DND-41 (cell line): Measurements from ENCODE around the gene CAMSAP2.

ENCODE experiments used
- ATAC-seq: fragments of 200-7000 bp; cut with Tn5 transposase; 3 replicates; pipeline ENCODE4 v1.9.1; 2021; ENCODE audit warnings: low read depth; ENCODE audit not compliant: insufficient read depth
- DNase-seq: peaks from one replicate; pipeline ENCODE4 v3.0.0-alpha.2; 2020
- H2AFZ ChIP-seq: 2 replicates; pipeline ENCODE4 v1.6.0; 2012; ENCODE audit warnings: low read depth, low read length
- H3K27ac ChIP-seq: 2 replicates; pipeline ENCODE4 v1.5.1; 2012; ENCODE audit warnings: low read length, inconsistent platforms
- H3K27me3 ChIP-seq: fragments of 200-600 bp; sonication (generic); 2 replicates; pipeline ENCODE4 v1.6.0; 2012; ENCODE audit warnings: low read length, mild to moderate bottlenecking, inconsistent platforms; ENCODE audit not compliant: insufficient read depth, poor library complexity
- H3K36me3 ChIP-seq: 2 replicates; pipeline ENCODE4 v1.5.1; 2012; ENCODE audit warnings: low read length, inconsistent platforms; ENCODE audit not compliant: insufficient read depth
- H3K4me1 ChIP-seq: 2 replicates; pipeline ENCODE4 v1.5.1; 2012; ENCODE audit warnings: mild to moderate bottlenecking, low read length; ENCODE audit not compliant: insufficient read depth
- H3K4me2 ChIP-seq: 2 replicates; pipeline ENCODE4 v1.6.0; 2012; ENCODE audit warnings: mild to moderate bottlenecking, moderate library complexity, low read length, inconsistent platforms; ENCODE audit not compliant: insufficient read depth
- H3K4me3 ChIP-seq, 2 experiments: fragments of 200-600 bp in 1 of 2; shearing (Covaris generic) in 1 of 2; 2 replicates each; pipeline ENCODE4 v1.5.1; 2012 to 2016; ENCODE audit warnings: inconsistent platforms in 2 of 2, low read length in 2 of 2, mild to moderate bottlenecking in 2 of 2, low read depth in 1 of 2, moderate library complexity in 1 of 2
- H3K79me2 ChIP-seq: 2 replicates; pipeline ENCODE4 v1.6.0; 2012; ENCODE audit warnings: low read length, inconsistent platforms; ENCODE audit not compliant: insufficient read depth
- H3K9ac ChIP-seq: 2 replicates; pipeline ENCODE4 v1.6.0; 2012; ENCODE audit warnings: low read depth, mild to moderate bottlenecking, inconsistent platforms, low read length, moderate library complexity
- H3K9me3 ChIP-seq: 2 replicates; pipeline ENCODE4 v1.5.1; 2012; ENCODE audit warnings: low read length, moderate library complexity, mild to moderate bottlenecking, inconsistent platforms; ENCODE audit not compliant: insufficient read depth, severe bottlenecking
- H4K20me1 ChIP-seq: 2 replicates; pipeline ENCODE4 v1.6.0; 2012; ENCODE audit warnings: low read length; ENCODE audit not compliant: insufficient read depth
- EZH2 ChIP-seq: IDR thresholded peaks from 3 replicates; pipeline ENCODE4 v1.6.1; 2012; ENCODE audit warnings: borderline replicate concordance, low read depth, mild to moderate bottlenecking, moderate library complexity, low read length, inconsistent platforms; ENCODE audit not compliant: severe bottlenecking
- TF ChIP-seq, protein P1 (sequence below): IDR thresholded peaks from 2 replicates; pipeline ENCODE4 v1.5.1; 2012; ENCODE audit warnings: borderline replicate concordance, low read length, moderate library complexity, mild to moderate bottlenecking; ENCODE audit not compliant: poor library complexity, severe bottlenecking; ENCODE audit errors: extremely low read depth

Gene CAMSAP2

DNA sequence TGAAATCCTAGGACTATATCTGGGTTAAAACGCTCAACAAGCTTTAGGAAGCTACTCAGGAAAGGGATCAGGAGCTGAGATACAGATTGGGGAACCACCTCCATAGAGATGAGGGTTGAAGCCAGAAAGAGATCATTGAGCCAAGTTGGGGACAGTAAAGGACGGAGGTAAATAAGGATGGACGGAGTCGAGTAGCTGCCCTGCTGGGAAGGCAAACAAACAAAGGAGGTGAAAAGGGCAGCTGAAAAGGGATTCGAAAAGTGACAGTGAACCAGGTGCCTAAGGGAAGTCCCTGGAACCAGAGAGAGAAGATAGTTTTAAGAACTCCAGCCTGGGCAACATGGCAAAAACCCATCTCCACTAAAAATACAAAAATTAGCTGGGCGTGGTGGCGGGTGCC lies 6.3 kb upstream of the CAMSAP2 start:
- Histone ChIP-seq H3K4me3 (no peak overlapping the region), H3K9me3 (no peaks in the 10 kb centered on the region), H3K27ac (no peak overlapping the region), H3K36me3 (no peaks in the 10 kb centered on the region), H3K27me3 (no peaks in the 10 kb centered on the region), H3K9ac (no peak overlapping the region), H4K20me1 (no peaks in the 10 kb centered on the region), H3K4me1 (0 out of 2 replicates have a peak, but pooled peaks cover 4% of the 10 kb centered on the region), H3K79me2 (no peaks in the 10 kb centered on the region), H2AFZ (no peak overlapping the region), H3K4me2 (no peak overlapping the region)
- DNase-seq: no peak
- no peak for TF ChIP-seq EZH2
- TF ChIP-seq, protein P1, sequence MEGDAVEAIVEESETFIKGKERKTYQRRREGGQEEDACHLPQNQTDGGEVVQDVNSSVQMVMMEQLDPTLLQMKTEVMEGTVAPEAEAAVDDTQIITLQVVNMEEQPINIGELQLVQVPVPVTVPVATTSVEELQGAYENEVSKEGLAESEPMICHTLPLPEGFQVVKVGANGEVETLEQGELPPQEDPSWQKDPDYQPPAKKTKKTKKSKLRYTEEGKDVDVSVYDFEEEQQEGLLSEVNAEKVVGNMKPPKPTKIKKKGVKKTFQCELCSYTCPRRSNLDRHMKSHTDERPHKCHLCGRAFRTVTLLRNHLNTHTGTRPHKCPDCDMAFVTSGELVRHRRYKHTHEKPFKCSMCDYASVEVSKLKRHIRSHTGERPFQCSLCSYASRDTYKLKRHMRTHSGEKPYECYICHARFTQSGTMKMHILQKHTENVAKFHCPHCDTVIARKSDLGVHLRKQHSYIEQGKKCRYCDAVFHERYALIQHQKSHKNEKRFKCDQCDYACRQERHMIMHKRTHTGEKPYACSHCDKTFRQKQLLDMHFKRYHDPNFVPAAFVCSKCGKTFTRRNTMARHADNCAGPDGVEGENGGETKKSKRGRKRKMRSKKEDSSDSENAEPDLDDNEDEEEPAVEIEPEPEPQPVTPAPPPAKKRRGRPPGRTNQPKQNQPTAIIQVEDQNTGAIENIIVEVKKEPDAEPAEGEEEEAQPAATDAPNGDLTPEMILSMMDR: no peak
- no peak for ATAC-seq

DNA sequence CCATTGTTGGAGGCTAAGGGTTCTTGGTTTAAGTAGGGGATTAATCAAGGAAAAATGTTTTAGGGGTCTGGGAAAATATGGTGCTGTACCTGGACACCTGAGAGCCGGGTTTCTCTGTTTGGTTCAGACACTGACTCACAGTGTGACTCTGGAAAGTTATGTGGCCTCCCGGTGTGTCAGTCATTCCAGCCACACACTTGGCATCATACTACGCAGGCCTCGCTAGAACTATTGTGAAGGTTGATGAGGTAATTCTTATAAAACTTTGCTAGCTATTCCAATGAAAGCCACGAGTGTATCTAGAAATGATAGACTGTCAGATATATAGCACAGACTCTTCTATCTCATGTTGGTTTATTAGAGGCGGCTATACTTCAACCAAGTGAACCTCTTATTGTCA lies 4.8 kb upstream of the CAMSAP2 start:
- Histone ChIP-seq H3K36me3 (no peaks in the 10 kb centered on the region), H3K4me3 (no peak overlapping the region), H3K27me3 (peaks cover 1% of the 10 kb centered on the region), H3K4me2 (no peak overlapping the region), H3K9me3 (no peaks in the 10 kb centered on the region), H4K20me1 (no peaks in the 10 kb centered on the region), H3K9ac (no peak overlapping the region), H2AFZ (no peak overlapping the region), H3K79me2 (no peaks in the 10 kb centered on the region), H3K27ac (no peak overlapping the region), H3K4me1 (peaks cover 13% of the 10 kb centered on the region)
- DNase-seq (no peak), ATAC-seq (no peak)
- TF ChIP-seq, protein P1: no peak
- TF ChIP-seq EZH2: no peak

DNA sequence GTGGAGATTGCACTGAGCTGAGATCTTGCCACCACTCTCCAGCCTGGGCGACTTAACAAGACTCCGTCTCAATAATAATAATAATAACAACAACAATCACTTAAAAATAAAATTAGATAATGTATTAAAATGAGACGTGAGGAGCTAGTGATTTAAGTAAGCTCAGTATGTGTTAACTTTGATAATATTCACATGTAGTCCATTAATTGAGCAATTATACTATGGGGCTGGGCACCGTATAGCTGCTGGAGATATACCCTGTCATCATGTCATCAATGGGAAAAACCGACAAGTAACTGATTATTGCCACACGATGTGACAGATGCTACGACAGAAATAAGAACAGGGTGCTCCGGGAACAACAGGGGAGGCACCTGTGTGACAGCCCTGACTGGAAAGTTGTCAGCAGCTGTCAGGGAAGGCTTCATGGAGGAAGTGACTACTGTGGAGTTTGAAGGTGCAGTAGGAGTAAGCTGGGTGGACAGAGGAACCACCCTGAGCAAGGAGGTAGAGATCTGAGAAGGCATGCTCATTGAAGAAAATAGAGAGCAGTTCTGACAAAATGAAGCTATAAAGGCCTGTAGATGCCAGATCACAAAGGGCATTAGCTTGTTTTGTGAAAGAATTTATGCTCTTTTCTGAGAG lies 924 bp upstream of the CAMSAP2 start:
- TF ChIP-seq, protein P1: no peak
- TF ChIP-seq EZH2: no peak
- DNase-seq: no peak

More for the DNA sequence above, 924 bp upstream of the CAMSAP2 start:
- H3K27ac ChIP-seq: no peak overlapping the region
- peak overlapping the region; percentile 83 for H3K4me2 ChIP-seq
- no peaks in the 10 kb centered on the region for H3K9me3 ChIP-seq
- no peaks in the 10 kb centered on the region for H3K79me2 ChIP-seq
- H4K20me1 ChIP-seq: no peaks in the 10 kb centered on the region
- peaks cover 29% of the 10 kb centered on the region for H3K4me1 ChIP-seq
- H3K36me3 ChIP-seq: no peaks in the 10 kb centered on the region
- peak overlapping the region; percentile 89 for H2AFZ ChIP-seq
- H3K4me3 ChIP-seq: peak overlapping the region in 1 of 2 experiments; percentile 90; a peak in 1 of 4 replicates
- H3K9ac ChIP-seq: peak overlapping the region; percentile 55; the same call in 1 of the 2 replicates
- no peak for ATAC-seq
- H3K27me3 ChIP-seq: peaks cover 19% of the 10 kb centered on the region
